Naive thymus-derived CD4-positive, alpha-beta T cell (primary cell): ENCODE data around the gene OMP. TPM values are rescaled to one million over a fixed set of nuclear protein-coding genes. Genes with fewer than 3 reads are reported as not detected.
A peak's percentile ranks its signal among the peaks of the same experiment; 100 is the strongest.
"Not testable (repeated sequence)": the region's sequence is repeated elsewhere in the genome, so short reads cannot be mapped to it uniquely, and the experiment has no call there.

Experiments used
- ATAC-seq: fragments of 150-1000 bp; cut with Tn5 transposase; 2 replicates; pipeline ENCODE4 v1.10.0; 2021; ENCODE audit warnings: mild to moderate bottlenecking, moderate library complexity
- CTCF ChIA-PET: fragments of 350-600 bp; sonication (Branson Sonifier 250); formaldehyde crosslinking; loops from one replicate; lab custom pipeline; 2021; ENCODE audit warnings: antibody characterized with exemption; lab: Charles Lee
- POLR2A ChIA-PET: fragments of 350-600 bp; sonication (Branson Sonifier 250); formaldehyde crosslinking; loops from one replicate; lab custom pipeline; 2021; ENCODE audit warnings: antibody characterized with exemption, inconsistent platforms; lab: Charles Lee
- DNase-seq, 9 donors: peaks; one replicate each; pipeline versions ENCODE4 v3.0.0 to v3.0.0-alpha.2; 2020 to 2022; ENCODE audit warnings: mixed read lengths in 1 of 9
- H3K27ac ChIP-seq: one replicate; pipeline ENCODE4 v1.7.0; 2013; ENCODE audit warnings: mild to moderate bottlenecking, low read depth, low read length, moderate library complexity
- H3K27me3 ChIP-seq, 2 donors: one replicate each; pipeline ENCODE4 v1.7.0; 2013; ENCODE audit warnings: low read length in 2 of 2, mild to moderate bottlenecking in 2 of 2, moderate library complexity in 2 of 2; ENCODE audit not compliant: control insufficient read depth in 2 of 2, insufficient read depth in 2 of 2
- H3K36me3 ChIP-seq, 3 experiments: 1 replicate in 2 of 3; 2 replicates in 1 of 3; pipeline ENCODE4 v1.7.0; 2013; ENCODE audit warnings: low read length in 3 of 3, mild to moderate bottlenecking in 3 of 3, moderate library complexity in 1 of 3; ENCODE audit not compliant: insufficient read depth in 3 of 3, control insufficient read depth in 2 of 3
- H3K4me1 ChIP-seq, 2 donors: one replicate each; pipeline ENCODE4 v1.7.0; 2013; ENCODE audit warnings: low read length in 2 of 2, mild to moderate bottlenecking in 2 of 2, moderate library complexity in 1 of 2; ENCODE audit not compliant: control insufficient read depth in 2 of 2, insufficient read depth in 2 of 2
- H3K4me3 ChIP-seq: 2 replicates; pipeline ENCODE4 v1.7.0; 2013; ENCODE audit warnings: mild to moderate bottlenecking, low read length
- H3K9me3 ChIP-seq, 3 experiments: 1 replicate in 2 of 3; 2 replicates in 1 of 3; pipeline ENCODE4 v1.7.0; 2013; ENCODE audit warnings: low read length in 3 of 3; ENCODE audit not compliant: control insufficient read depth in 2 of 3
- H3K27ac Mint-ChIP-seq, 9 donors: one replicate each; pipeline ENCODE4 v1.8.0; 2020 to 2022; ENCODE audit warnings: mixed read lengths in 9 of 9, mild to moderate bottlenecking in 8 of 9, moderate library complexity in 5 of 9, inconsistent platforms in 2 of 9
- H3K27me3 Mint-ChIP-seq, 5 donors: one replicate each; pipeline ENCODE4 v1.8.0; 2021 to 2022; ENCODE audit warnings: mixed read lengths in 5 of 5, mild to moderate bottlenecking in 1 of 5
- H3K36me3 Mint-ChIP-seq, 5 donors: one replicate each; pipeline ENCODE4 v1.8.0; 2020 to 2022; ENCODE audit warnings: mixed read lengths in 5 of 5, mild to moderate bottlenecking in 3 of 5, inconsistent platforms in 1 of 5
- H3K4me1 Mint-ChIP-seq, 7 donors: one replicate each; pipeline ENCODE4 v1.8.0; 2020 to 2022; ENCODE audit warnings: mixed read lengths in 7 of 7, mild to moderate bottlenecking in 3 of 7, inconsistent platforms in 1 of 7
- H3K4me3 Mint-ChIP-seq, 10 donors: one replicate each; pipeline ENCODE4 v1.8.0; 2020 to 2022; ENCODE audit warnings: mild to moderate bottlenecking in 10 of 10, mixed read lengths in 10 of 10, moderate library complexity in 6 of 10, inconsistent platforms in 2 of 10
- H3K9me3 Mint-ChIP-seq, 11 donors: one replicate each; pipeline ENCODE4 v1.8.0; 2020 to 2022; ENCODE audit warnings: mixed read lengths in 11 of 11, mild to moderate bottlenecking in 4 of 11, inconsistent platforms in 1 of 11, moderate library complexity in 1 of 11
- intact Hi-C, 2 donors: fragments of 100-400 bp; cut with micrococcal nuclease; formaldehyde crosslinking; loops; one replicate each; pipeline ENCODE4 v1.15.1; 2023
- polyA plus RNA-seq, 2 donors: library from polyadenylated mRNA; unstranded; fragments of 300-500 nt; fragmentation: Illumina TruSeq; gene quantifications; one replicate each; pipeline ENCODE4 v1.2.3, GENCODE V29; 2021
- total RNA-seq, 6 experiments: library from RNA in 5 of 6; stranded (reverse) in 5 of 6; gene quantifications; 1 replicate in 5 of 6; 2 replicates in 1 of 6; pipeline ENCODE4 v1.2.3 and lab custom pipeline; 2021 to 2026

Gene OMP
- total and polyA plus RNA-seq, 7 experiments from 2014 or later, result 1.1 TPM; not detected in 6

DNA sequence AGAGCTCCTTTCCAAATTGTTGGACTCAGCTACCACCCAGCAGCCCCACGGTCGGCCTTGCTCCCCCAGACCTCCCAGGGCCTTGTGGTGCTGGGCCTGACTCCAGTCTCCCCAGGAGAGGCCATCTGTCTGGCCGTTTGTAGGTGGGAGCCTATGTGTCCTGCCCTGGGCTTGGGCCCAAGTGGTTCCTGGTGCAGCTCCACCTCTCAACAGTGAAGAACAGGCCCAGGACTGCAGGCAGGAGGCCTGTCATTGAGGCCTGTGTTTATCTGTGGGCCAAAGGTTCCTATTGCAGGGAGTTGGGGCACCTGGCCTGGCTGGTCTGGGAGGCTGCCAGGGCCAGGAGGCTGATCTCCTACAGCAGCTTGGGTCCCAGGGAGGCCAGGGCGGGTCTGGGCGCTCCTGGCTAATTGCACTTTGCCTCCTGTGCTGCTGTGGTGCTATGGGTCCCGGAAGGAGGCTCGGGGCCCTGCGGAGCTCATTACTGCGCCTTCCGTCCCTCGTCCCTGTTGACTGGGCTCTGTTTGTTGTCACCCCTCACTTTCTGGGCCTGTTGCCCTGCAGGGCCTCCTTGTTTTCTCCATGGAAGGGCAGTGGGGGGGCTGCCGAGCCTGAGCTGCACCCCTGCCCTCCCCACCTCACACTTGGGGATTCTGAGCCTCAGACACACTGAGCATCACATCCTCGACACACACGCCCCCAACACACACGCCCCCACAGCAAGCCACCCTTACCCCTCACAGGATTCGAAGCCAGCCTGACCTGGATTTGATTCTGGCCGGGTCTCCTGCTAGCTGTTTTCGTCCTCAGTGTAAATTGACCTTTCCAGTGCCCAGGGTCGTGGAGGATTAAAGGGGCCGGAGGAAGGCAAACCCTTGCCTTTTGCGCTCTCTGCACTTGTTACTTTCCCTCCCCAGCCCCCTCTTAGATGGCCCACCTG lies 6.8 kb upstream of the OMP start:
- H3K27ac Mint-ChIP-seq, result no peak overlapping the region
- no peak overlapping the region for H3K4me3 Mint-ChIP-seq
- no peak overlapping the region for H3K27ac ChIP-seq
- ChIA-PET POLR2A (no interaction called here), CTCF (interaction anchor here (1.0 to 2.2 kb wide), 2 partner anchors 32 to 48 kb away, joined by 3 to 6 read pairs; no protein-coding TSS in a partner anchor)
- H3K36me3 Mint-ChIP-seq, result peaks cover 0 to 5% (median 0%) of the 10 kb centered on the region in 5 donors
- H3K27me3 ChIP-seq, result no peaks in the 10 kb centered on the region
- DNase-seq (no peak), ATAC-seq (no peak)
- peaks cover 2 to 5% (median 4%) of the 10 kb centered on the region in 7 donors for H3K4me1 Mint-ChIP-seq
- H3K36me3 ChIP-seq, result no peaks in the 10 kb centered on the region
- intact Hi-C loops, result no loop called here
- H3K9me3 Mint-ChIP-seq, result peaks cover 0 to 1% (median 0%) of the 10 kb centered on the region in 11 donors
- H3K4me3 ChIP-seq, result no peak overlapping the region
- no peaks in the 10 kb centered on the region for H3K27me3 Mint-ChIP-seq
- no peaks in the 10 kb centered on the region for H3K4me1 ChIP-seq
- no peaks in the 10 kb centered on the region for H3K9me3 ChIP-seq

DNA sequence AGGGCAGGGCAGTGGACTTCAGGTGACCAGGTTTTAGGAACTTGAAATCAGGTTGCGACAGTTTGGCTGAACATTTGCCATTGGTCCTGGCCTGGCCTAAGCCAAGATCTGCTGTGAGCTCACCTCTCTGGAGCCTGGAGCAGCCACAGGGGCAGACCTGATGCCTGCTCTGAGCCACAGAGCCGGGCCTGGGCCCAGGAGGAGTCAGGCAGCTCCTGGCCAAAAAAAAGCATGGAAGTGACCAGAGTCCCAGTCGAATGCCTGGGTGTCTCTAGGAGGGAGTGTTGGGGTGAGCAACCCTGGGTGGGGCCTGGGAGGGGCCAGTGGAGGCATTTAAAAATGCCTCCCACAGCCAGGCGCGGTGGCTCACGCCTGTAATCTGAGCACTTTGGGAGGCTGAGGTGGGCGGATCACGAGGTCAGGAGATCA lies 6.0 kb upstream of the OMP start:
- Histone ChIP-seq H3K4me3 (no peak overlapping the region), H3K27ac (no peak overlapping the region), H3K36me3 (no peaks in the 10 kb centered on the region), H3K4me1 (no peaks in the 10 kb centered on the region), H3K9me3 (no peaks in the 10 kb centered on the region), H3K27me3 (no peaks in the 10 kb centered on the region)
- ATAC-seq (no peak), DNase-seq (no peak)
- Mint-ChIP-seq H3K9me3 (peaks cover 0 to 4% (median 0%) of the 10 kb centered on the region in 11 donors), H3K36me3 (peaks cover 0 to 7% (median 0%) of the 10 kb centered on the region in 5 donors), H3K4me1 (peaks cover 0 to 5% (median 0%) of the 10 kb centered on the region in 7 donors), H3K27ac (no peak overlapping the region), H3K4me3 (no peak overlapping the region), H3K27me3 (no peaks in the 10 kb centered on the region)
- POLR2A ChIA-PET, result no interaction called here
- intact Hi-C loops, result no loop called here
- CTCF ChIA-PET, result no interaction called here

DNA sequence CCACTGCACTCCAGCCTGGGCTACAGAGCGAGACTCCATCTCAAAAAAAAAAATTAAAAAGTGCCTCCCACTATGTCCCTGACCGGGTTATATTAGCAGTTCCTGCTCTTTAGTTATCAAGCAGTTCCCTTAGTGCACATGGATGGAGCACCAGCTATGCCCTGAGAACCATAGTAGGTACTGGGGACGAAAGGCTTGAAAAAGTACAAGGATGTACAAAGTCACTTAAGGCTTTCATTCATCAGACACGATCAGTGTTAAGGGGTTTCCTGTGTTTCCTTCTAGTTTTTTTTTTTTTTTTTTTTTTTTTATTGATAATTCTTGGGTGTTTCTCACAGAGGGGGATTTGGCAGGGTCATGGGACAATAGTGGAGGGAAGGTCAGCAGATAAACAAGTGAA lies 5.5 kb upstream of the OMP start:
- H3K9me3 ChIP-seq, H3K27ac ChIP-seq, H3K36me3 ChIP-seq, H3K4me1 Mint-ChIP-seq, H3K27ac Mint-ChIP-seq, H3K4me3 Mint-ChIP-seq, H3K27me3 ChIP-seq, H3K9me3 Mint-ChIP-seq, DNase-seq, H3K4me3 ChIP-seq, H3K4me1 ChIP-seq, ATAC-seq, intact Hi-C loops, POLR2A ChIA-PET, H3K27me3 Mint-ChIP-seq: not testable (repeated sequence)
- peaks cover 0 to 11% (median 0%) of the 10 kb centered on the region in 5 donors for H3K36me3 Mint-ChIP-seq
- CTCF ChIA-PET, result interaction anchor here (0.7 kb wide), 1 partner anchor 52 kb away, joined by 3 read pairs; no protein-coding TSS in a partner anchor

DNA sequence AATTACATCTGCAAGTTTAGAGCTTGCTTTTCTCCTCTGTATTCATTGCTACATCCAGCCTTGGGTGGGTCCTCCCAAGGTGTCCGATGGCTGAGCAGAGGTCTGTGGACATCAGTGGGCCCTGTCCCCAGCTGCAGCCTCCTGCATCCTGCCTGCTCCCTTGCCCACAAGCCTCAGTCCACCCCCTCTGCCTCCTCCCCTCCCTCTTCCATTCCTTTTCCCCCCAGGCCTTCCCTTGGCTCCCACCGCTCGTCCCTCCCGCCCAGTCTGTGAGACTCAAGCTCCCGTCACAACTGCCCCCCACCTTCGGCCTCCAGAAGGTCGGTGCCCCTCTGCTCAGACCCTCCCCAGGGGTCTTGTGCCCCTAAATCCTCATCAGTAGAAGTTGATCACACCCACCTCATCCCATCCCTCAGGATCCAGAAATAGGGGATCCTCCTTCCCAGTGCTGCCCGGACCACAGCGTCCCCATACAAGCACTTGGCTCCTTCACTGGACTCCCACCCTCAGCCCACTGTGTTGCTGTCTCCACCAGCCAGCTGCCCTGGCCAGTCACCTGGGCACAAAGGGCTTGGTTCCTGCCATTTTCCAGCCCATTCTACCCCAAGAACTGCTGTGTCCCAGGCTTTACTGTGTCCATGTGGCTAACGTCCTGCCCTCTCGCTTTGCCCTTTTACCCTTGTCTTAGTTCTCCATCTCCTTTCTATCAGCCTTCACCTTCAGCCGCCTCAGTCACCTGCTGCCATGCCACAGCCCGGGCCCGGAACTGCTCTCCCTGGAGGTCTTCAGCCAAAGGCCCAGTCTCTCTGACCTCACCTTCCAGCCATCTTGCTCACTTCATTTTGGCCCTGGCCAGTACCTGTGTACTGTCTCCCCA lies 2.2 kb upstream of the OMP start:
- Histone ChIP-seq H3K9me3 (no peaks in the 10 kb centered on the region), H3K27me3 (no peaks in the 10 kb centered on the region), H3K27ac (no peak overlapping the region), H3K4me3 (no peak overlapping the region), H3K4me1 (no peaks in the 10 kb centered on the region), H3K36me3 (no peaks in the 10 kb centered on the region)
- no peak overlapping the region for H3K4me3 Mint-ChIP-seq
- H3K4me1 Mint-ChIP-seq, result peaks cover 0 to 5% (median 0%) of the 10 kb centered on the region in 7 donors
- peak overlapping the region in 1 of 9 donors; percentile 25 for H3K27ac Mint-ChIP-seq
- no peaks in the 10 kb centered on the region for H3K27me3 Mint-ChIP-seq
- CTCF ChIA-PET, result no interaction called here
- DNase-seq (no peak), ATAC-seq (no peak)
- H3K36me3 Mint-ChIP-seq, result peaks cover 0 to 26% (median 3%) of the 10 kb centered on the region in 5 donors
- intact Hi-C loops, result no loop called here
- peaks cover 0 to 4% (median 0%) of the 10 kb centered on the region in 11 donors for H3K9me3 Mint-ChIP-seq
- POLR2A ChIA-PET, result no interaction called here

DNA sequence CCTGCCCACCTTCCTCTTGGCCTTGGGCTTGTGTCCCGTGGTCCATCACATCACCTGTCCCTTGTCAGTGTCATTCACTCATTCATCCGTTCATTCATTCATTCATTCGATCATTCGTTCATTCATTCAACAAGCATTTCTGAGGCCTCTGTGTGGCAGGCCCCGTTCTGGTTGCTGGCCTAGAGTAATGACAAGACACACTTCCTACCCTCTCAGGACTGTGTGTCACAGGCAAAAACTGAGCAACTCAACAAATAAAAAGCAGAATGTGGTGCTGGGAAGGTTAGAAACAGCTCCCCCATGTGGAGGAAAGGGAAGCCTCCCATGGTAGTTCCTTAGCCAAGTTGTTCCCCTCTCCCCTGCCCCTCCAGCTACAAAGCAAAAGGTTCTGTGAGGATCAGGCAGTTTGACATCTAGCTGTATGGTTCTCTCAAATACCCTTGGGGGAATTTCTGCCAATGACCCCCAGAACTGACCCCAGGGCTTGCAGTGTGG lies 1.6 kb upstream of the OMP start:
- no peak overlapping the region for H3K27ac ChIP-seq
- peaks cover 0 to 5% (median 0%) of the 10 kb centered on the region in 7 donors for H3K4me1 Mint-ChIP-seq
- ATAC-seq (no peak), DNase-seq (no peak)
- peaks cover 0 to 4% (median 0%) of the 10 kb centered on the region in 11 donors for H3K9me3 Mint-ChIP-seq
- no peak overlapping the region for H3K27ac Mint-ChIP-seq
- no peaks in the 10 kb centered on the region for H3K27me3 ChIP-seq
- no peaks in the 10 kb centered on the region for H3K4me1 ChIP-seq
- peaks cover 0 to 26% (median 3%) of the 10 kb centered on the region in 5 donors for H3K36me3 Mint-ChIP-seq
- intact Hi-C loops, result no loop called here
- no peak overlapping the region for H3K4me3 ChIP-seq
- CTCF ChIA-PET, result no interaction called here
- H3K27me3 Mint-ChIP-seq, result no peaks in the 10 kb centered on the region
- H3K9me3 ChIP-seq, result no peaks in the 10 kb centered on the region
- H3K4me3 Mint-ChIP-seq, result no peak overlapping the region
- POLR2A ChIA-PET, result no interaction called here
- no peaks in the 10 kb centered on the region for H3K36me3 ChIP-seq

DNA sequence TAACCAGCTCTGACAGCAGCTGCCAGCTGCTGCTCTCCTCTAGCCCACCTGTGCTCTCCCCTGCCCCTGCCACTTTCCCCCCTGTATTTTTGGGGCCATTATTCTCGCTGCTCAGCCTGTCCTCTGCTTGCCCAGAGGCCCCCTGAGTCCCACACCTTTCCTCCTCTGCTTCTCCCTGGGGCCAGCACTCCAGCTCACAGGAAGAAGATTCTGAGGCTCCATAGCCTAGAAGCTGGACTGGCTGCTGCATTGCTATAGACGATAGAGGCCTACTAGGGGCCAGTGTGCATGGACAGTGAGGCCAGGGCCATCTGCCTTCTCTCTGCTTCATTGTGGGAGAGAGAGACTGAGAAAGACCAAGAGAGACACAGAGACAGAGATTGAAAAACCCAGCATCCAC lies 679 bp downstream of the OMP start:
- Histone ChIP-seq H3K27me3 (no peaks in the 10 kb centered on the region), H3K27ac (no peak overlapping the region), H3K36me3 (no peaks in the 10 kb centered on the region), H3K4me3 (no peak overlapping the region), H3K9me3 (no peaks in the 10 kb centered on the region), H3K4me1 (no peaks in the 10 kb centered on the region)
- H3K9me3 Mint-ChIP-seq, result peaks cover 0 to 4% (median 0%) of the 10 kb centered on the region in 11 donors
- no peak for DNase-seq
- peaks cover 0 to 23% (median 3%) of the 10 kb centered on the region in 5 donors for H3K36me3 Mint-ChIP-seq
- no peak for ATAC-seq
- no peak overlapping the region for H3K4me3 Mint-ChIP-seq
- ChIA-PET POLR2A (no interaction called here), CTCF (no interaction called here)
- H3K4me1 Mint-ChIP-seq, result peaks cover 0 to 5% (median 0%) of the 10 kb centered on the region in 7 donors
- no peak overlapping the region for H3K27ac Mint-ChIP-seq
- intact Hi-C loops, result no loop called here
- H3K27me3 Mint-ChIP-seq, result no peaks in the 10 kb centered on the region
